Lower leg skin (tissue), 4 donors: ENCODE data around the gene BBS7. TPM values are rescaled to one million over a fixed set of nuclear protein-coding genes. Genes with fewer than 3 reads are reported as not detected.

Experiments used
- DNase-seq, 2 donors: peaks; one replicate each; pipeline ENCODE4 v3.0.0-alpha.2; 2019; ENCODE audit warnings: low spot score in 2 of 2
- H3K4me3 ChIP-seq: fragments of 200-600 bp; sonication (generic); 2 replicates; pipeline ENCODE4 v1.5.1; 2017; ENCODE audit warnings: mild to moderate bottlenecking, low read depth; ENCODE audit not compliant: poor library complexity, severe bottlenecking
- POLR2A ChIP-seq, 2 donors: fragments of 450-650 bp; IDR thresholded peaks; one replicate each; pipeline ENCODE4 v1.6.1; 2016 to 2017; ENCODE audit warnings: antibody characterized with exemption in 2 of 2, mild to moderate bottlenecking in 1 of 2, moderate library complexity in 1 of 2
- WGBS, 2 donors: methylation state at CpG; one replicate each; pipeline ENCODE4 v1.1.5; 2018; 5-methylcytosine and 5-hydroxymethylcytosine counted together
- intact Hi-C: fragments of 100-400 bp; cut with DNase I; formaldehyde crosslinking; loops from one replicate; pipeline ENCODE4 v1.15.0; 2023; ENCODE audit warnings: low total_unique reads
- total RNA-seq, 4 donors: library from RNA; depleted of rRNA; stranded (reverse); fragments of >200 nt; gene quantifications; one replicate each; pipeline ENCODE4 v1.1.0, GENCODE V29; 2016
- TF ChIP-seq, protein P1 (sequence below), 3 donors: fragments of 450-650 bp; IDR thresholded peaks; one replicate each; pipeline ENCODE4 v1.5.1; 2016; ENCODE audit warnings: antibody characterized with exemption in 3 of 3, mild to moderate bottlenecking in 3 of 3, moderate library complexity in 2 of 3

The BBS7 gene
- total RNA-seq, 4 donors from 2014 or later: 11.7 to 19.8 (median 11.9) TPM

DNA sequence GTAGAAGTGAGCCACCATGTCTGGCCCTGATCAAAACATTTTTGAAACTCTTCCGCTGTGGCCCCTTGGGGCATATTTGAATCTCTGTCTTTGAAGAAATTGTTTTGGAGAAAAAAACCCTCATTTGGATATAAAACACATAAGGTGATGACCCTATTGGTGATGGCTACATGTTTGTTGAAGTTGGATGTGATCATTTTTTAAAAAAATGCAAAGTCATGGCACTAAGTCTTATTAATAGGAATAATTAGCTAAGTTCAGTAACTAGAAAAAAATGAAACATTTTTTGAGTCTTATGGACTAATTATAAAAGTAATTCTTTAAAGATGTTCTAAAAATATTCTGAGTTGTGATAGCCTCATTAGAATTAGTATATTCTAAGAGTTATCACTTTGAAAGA lies 17.9 kb upstream of the BBS7 start:
- intact Hi-C loops: no loop called here
- no peak for DNase-seq
- no peak overlapping the region for H3K4me3 ChIP-seq
- TF ChIP-seq, protein P1, sequence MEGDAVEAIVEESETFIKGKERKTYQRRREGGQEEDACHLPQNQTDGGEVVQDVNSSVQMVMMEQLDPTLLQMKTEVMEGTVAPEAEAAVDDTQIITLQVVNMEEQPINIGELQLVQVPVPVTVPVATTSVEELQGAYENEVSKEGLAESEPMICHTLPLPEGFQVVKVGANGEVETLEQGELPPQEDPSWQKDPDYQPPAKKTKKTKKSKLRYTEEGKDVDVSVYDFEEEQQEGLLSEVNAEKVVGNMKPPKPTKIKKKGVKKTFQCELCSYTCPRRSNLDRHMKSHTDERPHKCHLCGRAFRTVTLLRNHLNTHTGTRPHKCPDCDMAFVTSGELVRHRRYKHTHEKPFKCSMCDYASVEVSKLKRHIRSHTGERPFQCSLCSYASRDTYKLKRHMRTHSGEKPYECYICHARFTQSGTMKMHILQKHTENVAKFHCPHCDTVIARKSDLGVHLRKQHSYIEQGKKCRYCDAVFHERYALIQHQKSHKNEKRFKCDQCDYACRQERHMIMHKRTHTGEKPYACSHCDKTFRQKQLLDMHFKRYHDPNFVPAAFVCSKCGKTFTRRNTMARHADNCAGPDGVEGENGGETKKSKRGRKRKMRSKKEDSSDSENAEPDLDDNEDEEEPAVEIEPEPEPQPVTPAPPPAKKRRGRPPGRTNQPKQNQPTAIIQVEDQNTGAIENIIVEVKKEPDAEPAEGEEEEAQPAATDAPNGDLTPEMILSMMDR (IDR thresholded peaks at IDR 0.05): no peak
- no peak for TF ChIP-seq POLR2A (IDR thresholded peaks at IDR 0.05)
- 92 to 97% methylated on average over 1 of the region's 1 CpG for WGBS, 2 donors

DNA sequence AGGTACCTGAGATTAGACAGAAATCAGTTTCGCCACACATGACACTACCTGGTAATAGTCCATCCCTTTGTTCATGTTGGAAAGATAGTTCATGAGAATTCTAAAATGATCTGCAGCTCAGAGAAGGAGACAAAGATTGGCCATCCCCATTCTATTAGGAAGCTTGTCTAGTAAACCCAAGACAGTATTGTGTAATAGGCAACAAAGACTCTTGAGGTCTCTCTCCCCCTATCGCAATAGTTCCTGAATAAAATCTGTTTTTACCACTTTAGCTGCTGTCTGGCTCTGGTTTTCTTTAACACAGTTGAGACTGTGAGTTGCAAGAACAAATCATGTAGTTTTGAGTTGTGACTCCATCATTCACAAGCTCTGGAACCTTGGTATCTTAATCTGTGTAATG lies 14.8 kb upstream of the BBS7 start:
- DNase-seq: no peak
- H3K4me3 ChIP-seq: no peak overlapping the region
- 83 to 97% methylated on average over 2 of the region's 2 CpGs for WGBS, 2 donors
- TF ChIP-seq, protein P1 (IDR thresholded peaks at IDR 0.05): no peak
- TF ChIP-seq POLR2A (IDR thresholded peaks at IDR 0.05): no peak
- intact Hi-C loops: no loop called here

DNA sequence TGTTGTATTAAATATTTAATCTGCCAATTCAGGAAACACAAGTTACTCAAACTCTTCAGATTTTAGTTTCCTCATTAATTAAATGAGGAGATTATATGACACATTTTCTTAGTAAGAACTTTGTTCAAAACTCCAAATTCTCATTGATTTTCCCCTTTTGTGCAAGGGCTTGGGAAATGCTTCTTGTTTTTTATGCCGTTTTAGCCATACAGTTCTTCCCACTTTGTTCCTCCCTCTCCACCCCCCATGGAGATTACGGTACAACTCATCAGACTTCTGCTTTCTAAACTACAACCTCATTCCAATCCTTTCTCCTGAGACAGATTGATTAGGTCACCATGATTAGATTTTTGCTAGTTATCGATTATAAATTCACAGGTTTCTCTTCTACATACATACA lies 10.9 kb upstream of the BBS7 start:
- WGBS, 2 donors: 76 to 80% methylated on average over 3 of the region's 3 CpGs
- intact Hi-C loops: no loop called here
- DNase-seq: no peak
- H3K4me3 ChIP-seq: no peak overlapping the region
- TF ChIP-seq POLR2A (IDR thresholded peaks at IDR 0.05): no peak
- TF ChIP-seq, protein P1 (IDR thresholded peaks at IDR 0.05): no peak

DNA sequence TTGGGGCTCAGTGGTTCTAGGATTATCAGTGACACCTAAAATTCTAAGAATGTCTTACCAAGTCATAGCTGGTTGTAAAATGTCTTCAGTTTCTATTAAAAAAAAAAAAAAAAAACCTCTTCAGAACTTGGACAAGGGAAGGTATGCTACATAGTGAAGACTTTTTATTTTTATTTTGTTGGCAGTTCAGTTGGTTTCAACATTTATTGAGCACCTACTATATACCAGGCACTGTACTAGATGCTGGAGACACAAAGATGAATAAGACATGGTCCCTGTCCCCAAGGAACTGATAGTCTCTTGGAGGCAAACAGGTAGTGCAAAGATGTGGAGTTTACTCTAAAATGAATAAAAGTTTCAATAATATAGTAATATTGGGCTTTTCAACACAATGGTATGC lies 8.9 kb upstream of the BBS7 start:
- no peak overlapping the region for H3K4me3 ChIP-seq
- DNase-seq: no peak
- intact Hi-C loops: no loop called here
- TF ChIP-seq POLR2A (IDR thresholded peaks at IDR 0.05): no peak
- TF ChIP-seq, protein P1 (IDR thresholded peaks at IDR 0.05): no peak

DNA sequence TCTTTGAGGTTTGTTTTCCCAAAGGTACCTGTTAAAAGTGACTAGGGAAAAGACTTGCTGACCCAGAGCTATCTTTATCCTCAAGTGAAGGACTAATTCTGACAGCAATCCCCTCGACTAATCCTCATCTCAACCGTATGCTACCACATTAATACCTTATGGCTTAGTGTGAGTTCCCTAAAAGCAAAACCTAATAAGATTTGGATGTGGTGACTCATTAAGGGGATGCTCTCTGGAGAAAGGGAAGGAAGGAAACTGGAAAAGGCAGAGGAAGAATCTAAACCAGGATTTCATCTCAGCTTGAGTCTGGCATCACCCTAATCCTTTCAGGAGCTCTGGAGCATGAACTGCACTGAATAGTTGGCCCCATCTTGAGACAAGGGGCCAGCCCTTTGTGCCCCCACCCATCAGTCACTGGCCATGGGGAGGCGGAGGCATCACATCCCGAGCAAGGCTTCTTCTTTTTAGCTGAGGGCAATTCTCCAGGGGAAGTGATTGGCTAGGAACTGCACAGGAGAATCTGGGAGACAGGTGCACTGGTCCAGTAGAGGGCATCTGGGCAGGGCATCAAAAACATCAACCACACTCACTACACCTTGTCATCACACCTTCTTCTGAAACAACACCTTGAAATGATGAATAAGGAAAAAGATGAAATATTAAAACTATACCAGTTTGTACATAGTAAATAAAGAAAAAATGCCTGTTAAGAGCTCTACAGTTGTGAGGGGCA lies 6.9 kb upstream of the BBS7 start:
- 48 to 69% methylated on average over 4 of the region's 4 CpGs for WGBS, 2 donors
- intact Hi-C loops: no loop called here
- DNase-seq: no peak
- H3K4me3 ChIP-seq: no peak overlapping the region
- TF ChIP-seq, protein P1 (IDR thresholded peaks at IDR 0.05): no peak
- no peak for TF ChIP-seq POLR2A (IDR thresholded peaks at IDR 0.05)

DNA sequence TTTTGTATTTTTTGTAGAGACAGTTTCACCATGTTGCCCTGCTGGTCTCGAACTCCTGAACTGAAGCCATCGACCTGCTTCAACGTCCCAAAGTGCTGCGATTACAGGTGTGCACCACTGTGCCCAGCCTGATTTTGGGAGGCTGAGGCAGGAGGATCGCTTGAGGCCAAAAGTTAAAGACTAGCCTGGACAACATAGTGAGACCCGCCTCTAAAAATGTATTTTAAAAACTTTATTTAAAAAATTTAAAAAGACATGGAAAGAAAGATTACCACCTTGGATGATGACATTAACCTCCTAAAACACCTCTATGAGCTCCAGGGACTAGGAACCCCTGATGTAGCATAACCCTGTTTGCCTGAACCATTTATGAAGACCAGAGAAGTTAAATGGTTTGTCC lies 5.8 kb upstream of the BBS7 start:
- WGBS, 2 donors: 95 to 98% methylated on average over 6 of the region's 6 CpGs
- intact Hi-C loops: no loop called here
- no peak for DNase-seq
- no peak overlapping the region for H3K4me3 ChIP-seq
- TF ChIP-seq, protein P1 (IDR thresholded peaks at IDR 0.05): no peak
- TF ChIP-seq POLR2A (IDR thresholded peaks at IDR 0.05): no peak
